ENCODE data around the gene RPGRIP1.

RPGRIP1 gene

GRCh38 chr14:21258889-21259787, 20.7 kb upstream of the RPGRIP1 start:
- no peak overlapping the region for H3K4me3 ChIP-seq (ENCODE audit: low read depth, low read length)
- TF ChIP-seq PATZ1 (tag by site-specific recombination; IDR thresholded peaks at IDR 0.05) (no peak), ZNF302 (tag by site-specific recombination; IDR thresholded peaks at IDR 0.05; ENCODE audit: low read depth) (no peak), ZSCAN4 (tag by site-specific recombination; IDR thresholded peaks at IDR 0.05) (no peak), ZNF777 (tag by site-specific recombination; IDR thresholded peaks at IDR 0.05; ENCODE audit: borderline replicate concordance) (no peak), BCL11B (tag by site-specific recombination; IDR thresholded peaks at IDR 0.05; ENCODE audit: low read depth) (no peak), TCF7L2 (IDR thresholded peaks at IDR 0.05; ENCODE audit: borderline replicate concordance, low read depth, low read length) (no peak), ZBTB21 (tag by site-specific recombination; IDR thresholded peaks at IDR 0.05) (no peak), ZNF138 (tag by site-specific recombination; IDR thresholded peaks at IDR 0.05; ENCODE audit: borderline replicate concordance) (no peak), ZNF626 (tag by site-specific recombination; IDR thresholded peaks at IDR 0.05) (no peak), ZFHX2 (tag by site-specific recombination; conservative IDR thresholded peaks at IDR 0.05) (no peak), ZNF114 (tag by site-specific recombination; IDR thresholded peaks at IDR 0.05) (no peak), GLIS2 (tag by site-specific recombination; IDR thresholded peaks at IDR 0.05) (no peak), REPIN1 (tag by site-specific recombination; IDR thresholded peaks at IDR 0.05; ENCODE audit: low read depth) (no peak), ZNF211 (tag by site-specific recombination; IDR thresholded peaks at IDR 0.05; ENCODE audit: low read depth) (no peak), ZFP41 (tag by site-specific recombination; IDR thresholded peaks at IDR 0.05; ENCODE audit: borderline replicate concordance) (no peak), ZNF670 (tag by site-specific recombination; IDR thresholded peaks at IDR 0.05; ENCODE audit: low read depth) (no peak)
- TF ChIP-seq, protein P1, sequence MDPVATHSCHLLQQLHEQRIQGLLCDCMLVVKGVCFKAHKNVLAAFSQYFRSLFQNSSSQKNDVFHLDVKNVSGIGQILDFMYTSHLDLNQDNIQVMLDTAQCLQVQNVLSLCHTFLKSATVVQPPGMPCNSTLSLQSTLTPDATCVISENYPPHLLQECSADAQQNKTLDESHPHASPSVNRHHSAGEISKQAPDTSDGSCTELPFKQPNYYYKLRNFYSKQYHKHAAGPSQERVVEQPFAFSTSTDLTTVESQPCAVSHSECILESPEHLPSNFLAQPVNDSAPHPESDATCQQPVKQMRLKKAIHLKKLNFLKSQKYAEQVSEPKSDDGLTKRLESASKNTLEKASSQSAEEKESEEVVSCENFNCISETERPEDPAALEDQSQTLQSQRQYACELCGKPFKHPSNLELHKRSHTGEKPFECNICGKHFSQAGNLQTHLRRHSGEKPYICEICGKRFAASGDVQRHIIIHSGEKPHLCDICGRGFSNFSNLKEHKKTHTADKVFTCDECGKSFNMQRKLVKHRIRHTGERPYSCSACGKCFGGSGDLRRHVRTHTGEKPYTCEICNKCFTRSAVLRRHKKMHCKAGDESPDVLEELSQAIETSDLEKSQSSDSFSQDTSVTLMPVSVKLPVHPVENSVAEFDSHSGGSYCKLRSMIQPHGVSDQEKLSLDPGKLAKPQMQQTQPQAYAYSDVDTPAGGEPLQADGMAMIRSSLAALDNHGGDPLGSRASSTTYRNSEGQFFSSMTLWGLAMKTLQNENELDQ (tag by site-specific recombination; IDR thresholded peaks at IDR 0.05; ENCODE audit: low read depth): no peak
- TF ChIP-seq, protein P2, sequence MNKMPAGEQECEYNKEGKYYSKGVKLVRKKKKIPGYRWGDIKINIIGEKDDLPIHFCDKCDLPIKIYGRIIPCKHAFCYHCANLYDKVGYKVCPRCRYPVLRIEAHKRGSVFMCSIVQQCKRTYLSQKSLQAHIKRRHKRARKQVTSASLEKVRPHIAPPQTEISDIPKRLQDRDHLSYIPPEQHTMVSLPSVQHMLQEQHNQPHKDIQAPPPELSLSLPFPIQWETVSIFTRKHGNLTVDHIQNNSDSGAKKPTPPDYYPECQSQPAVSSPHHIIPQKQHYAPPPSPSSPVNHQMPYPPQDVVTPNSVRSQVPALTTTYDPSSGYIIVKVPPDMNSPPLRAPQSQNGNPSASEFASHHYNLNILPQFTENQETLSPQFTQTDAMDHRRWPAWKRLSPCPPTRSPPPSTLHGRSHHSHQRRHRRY (tag by site-specific recombination; IDR thresholded peaks at IDR 0.05): no peak
- TF ChIP-seq, protein P3, sequence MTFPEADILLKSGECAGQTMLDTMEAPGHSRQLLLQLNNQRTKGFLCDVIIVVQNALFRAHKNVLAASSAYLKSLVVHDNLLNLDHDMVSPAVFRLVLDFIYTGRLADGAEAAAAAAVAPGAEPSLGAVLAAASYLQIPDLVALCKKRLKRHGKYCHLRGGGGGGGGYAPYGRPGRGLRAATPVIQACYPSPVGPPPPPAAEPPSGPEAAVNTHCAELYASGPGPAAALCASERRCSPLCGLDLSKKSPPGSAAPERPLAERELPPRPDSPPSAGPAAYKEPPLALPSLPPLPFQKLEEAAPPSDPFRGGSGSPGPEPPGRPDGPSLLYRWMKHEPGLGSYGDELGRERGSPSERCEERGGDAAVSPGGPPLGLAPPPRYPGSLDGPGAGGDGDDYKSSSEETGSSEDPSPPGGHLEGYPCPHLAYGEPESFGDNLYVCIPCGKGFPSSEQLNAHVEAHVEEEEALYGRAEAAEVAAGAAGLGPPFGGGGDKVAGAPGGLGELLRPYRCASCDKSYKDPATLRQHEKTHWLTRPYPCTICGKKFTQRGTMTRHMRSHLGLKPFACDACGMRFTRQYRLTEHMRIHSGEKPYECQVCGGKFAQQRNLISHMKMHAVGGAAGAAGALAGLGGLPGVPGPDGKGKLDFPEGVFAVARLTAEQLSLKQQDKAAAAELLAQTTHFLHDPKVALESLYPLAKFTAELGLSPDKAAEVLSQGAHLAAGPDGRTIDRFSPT (tag by site-specific recombination; IDR thresholded peaks at IDR 0.05): no peak
- ChIA-PET CTCF (interaction anchor here (0.6 kb wide), 1 partner anchor 192 kb away, joined by 3 read pairs; no protein-coding TSS in a partner anchor), POLR2A (interaction anchor here (0.7 kb wide), 1 partner anchor 13 kb away, joined by 3 read pairs; no protein-coding TSS in a partner anchor)
- H3K9me3 ChIP-seq (ENCODE audit: control insufficient read depth, insufficient read depth, low read depth, low read length): no peaks in the 10 kb centered on the region
- peaks cover 71 to 94% of the 10 kb centered on the region in 2 experiments for H3K36me3 ChIP-seq (ENCODE audit: control insufficient read depth in 2 of 2, insufficient read depth in 1 of 2, low read length in 2 of 2)
- no peak overlapping the region for H3K27ac ChIP-seq (ENCODE audit: extremely low read depth, low read depth, low read length)
- H3K4me1 ChIP-seq (ENCODE audit: control insufficient read depth, insufficient read depth, low read length): peaks cover 21% of the 10 kb centered on the region; the same call in 1 of the 2 replicates
